HG02678 (cell line): ENCODE data around the gene PRSS27.
A peak's percentile ranks its signal among the peaks of the same experiment; 100 is the strongest.

ENCODE experiments used
- ATAC-seq: cut with Tn5 transposase; IDR thresholded peaks from one replicate; pipeline ENCODE4 v1.9.1; 2021; ENCODE audit warnings: mild to moderate bottlenecking, moderate library complexity; ENCODE audit not compliant: unreplicated experiment

Gene PRSS27

GRCh38 chr16:2752035-2752849, 32.2 kb upstream of the PRSS27 start, which contains the start of gene SRRM2:
SRRM2 (plus strand) TSS chr16:2752638; CDS start chr16:2756365, 3,727 bp downstream.
- peak; percentile 78 for ATAC-seq

DNA sequence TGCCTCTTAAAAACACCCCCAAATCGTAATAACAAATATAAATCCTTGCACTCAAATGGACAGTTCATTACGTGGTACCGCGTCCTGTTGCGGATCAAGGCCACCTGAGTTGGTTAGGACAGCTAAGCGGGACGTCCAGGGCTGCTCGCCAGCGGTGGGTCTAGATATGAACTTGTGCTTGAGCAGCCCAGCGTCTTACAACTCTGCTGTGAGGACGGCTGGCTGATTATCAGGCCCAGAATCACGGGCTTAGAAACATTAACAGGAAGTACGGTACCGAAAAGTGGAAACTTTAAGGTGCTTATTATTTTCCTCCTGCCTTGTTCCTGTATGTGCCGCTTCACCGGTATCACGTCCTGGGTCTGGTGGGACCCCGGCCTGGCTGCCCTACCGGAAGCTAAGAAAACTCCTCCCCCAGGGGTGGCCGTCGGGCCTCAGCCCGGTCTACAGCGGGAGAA, 31.6 kb upstream of the PRSS27 start:
- no peak for ATAC-seq

DNA sequence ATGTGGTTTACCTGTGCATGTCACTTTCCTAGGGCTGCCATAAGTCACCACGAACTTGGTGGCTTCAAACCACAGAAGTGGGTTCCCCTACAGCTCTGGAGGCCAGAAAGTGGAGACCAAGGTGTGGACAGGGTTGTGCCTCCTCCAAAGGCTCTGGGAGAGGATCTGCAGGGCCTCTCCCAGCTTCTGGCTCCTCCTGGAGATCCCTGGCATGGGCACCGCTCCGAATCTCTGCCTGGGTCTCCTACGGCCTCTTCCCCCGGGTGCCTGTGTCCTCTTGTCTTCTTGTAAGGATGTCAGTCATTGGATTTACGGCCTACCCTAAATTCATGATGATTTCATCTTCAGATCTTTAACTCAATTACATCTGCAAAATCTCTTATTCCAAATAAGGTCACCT, 29.9 kb upstream of the PRSS27 start:
- no peak for ATAC-seq

GRCh38 chr16:2749476-2749875, 29.5 kb upstream of the PRSS27 start:
- ATAC-seq: no peak

- ATAC-seq: no peak
Observed at GRCh38 chr16:2748757-2749455, 28.9 kb upstream of the PRSS27 start.

DNA sequence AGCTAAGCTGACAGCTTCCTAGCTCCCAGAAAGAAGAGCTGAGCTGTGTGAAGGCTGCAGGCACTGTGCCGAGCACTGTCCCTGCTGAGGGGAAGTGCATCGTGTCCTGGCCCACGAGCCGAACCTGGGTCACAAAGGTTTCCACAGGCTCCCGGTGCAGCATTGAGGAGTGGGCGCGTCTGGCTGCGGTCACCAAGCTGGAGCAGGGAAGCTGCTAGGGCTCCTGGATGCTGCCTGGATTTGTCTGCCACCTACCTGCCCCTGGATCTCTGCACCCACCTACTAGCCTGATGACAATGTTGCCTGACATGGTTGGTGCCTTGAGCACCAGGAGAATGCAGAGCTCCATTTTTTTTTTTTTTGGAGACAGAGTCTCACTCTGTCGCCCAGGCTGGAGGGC, 25.9 kb upstream of the PRSS27 start:
- no peak for ATAC-seq

GRCh38 chr16:2745116-2745890, 25.3 kb upstream of the PRSS27 start:
- no peak for ATAC-seq

DNA sequence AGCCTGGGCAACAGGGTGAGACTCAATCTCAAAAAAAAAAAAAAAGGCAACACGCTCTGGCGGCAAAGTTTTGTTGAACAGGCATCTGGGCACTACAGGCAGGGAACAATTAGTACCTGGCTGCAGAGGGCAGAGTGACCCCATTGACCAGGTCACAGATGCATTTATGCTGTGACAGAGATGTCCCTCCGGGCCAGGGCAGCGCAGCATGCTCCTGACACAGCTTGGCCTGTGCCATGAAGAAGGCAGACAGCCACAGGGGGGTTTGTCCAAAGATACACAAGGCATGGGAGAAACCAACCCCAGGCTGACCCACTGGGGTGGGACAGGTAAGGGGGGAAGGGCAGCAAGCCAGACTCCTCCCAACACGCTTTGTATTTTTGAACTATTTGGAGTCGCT, 24.7 kb upstream of the PRSS27 start:
- ATAC-seq: no peak

DNA sequence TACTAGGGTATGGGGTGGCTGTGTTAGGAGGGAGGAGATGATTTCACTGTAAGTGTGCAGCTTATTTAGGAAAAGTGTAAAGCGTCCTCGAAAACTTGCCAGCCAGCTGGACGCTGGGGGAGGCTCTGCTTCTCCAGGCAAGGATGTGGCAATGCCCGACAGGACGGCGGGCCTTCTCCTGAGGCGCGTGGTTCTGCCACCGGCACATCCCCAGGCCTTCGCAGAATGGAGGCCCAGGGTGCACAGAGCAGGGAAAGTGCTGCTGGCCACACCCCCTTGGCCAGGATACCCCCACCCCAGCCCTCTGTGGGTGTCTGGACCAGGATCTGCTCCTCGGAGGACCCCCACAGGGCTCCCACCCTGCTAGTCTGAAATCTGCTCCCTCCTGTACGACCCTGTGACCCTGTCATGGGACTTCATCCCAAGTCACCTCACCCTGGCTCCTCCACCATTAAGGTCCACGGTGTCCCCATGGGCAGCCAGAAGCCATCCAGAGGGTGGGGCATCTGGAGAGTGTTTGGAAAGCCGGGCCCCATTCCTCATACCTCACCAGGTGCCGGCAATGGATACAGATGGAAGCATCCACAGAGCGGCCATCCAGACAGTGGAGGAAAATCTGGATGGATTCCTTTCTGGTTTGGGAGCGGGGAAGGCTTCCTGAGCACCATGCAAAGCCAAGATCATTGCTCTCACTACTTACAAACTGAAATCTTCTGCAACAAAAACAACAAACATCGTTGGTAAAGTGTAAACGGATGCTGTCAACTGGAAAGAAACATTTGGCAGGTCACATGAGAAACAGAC, 23.2 kb upstream of the PRSS27 start:
- ATAC-seq: no peak

- ATAC-seq: no peak
Observed at GRCh38 chr16:2742323-2743006, 22.4 kb upstream of the PRSS27 start.

- ATAC-seq: no peak
Observed at GRCh38 chr16:2741168-2741567, 21.1 kb upstream of the PRSS27 start.

GRCh38 chr16:2740476-2740875, 20.5 kb upstream of the PRSS27 start:
- no peak for ATAC-seq

DNA sequence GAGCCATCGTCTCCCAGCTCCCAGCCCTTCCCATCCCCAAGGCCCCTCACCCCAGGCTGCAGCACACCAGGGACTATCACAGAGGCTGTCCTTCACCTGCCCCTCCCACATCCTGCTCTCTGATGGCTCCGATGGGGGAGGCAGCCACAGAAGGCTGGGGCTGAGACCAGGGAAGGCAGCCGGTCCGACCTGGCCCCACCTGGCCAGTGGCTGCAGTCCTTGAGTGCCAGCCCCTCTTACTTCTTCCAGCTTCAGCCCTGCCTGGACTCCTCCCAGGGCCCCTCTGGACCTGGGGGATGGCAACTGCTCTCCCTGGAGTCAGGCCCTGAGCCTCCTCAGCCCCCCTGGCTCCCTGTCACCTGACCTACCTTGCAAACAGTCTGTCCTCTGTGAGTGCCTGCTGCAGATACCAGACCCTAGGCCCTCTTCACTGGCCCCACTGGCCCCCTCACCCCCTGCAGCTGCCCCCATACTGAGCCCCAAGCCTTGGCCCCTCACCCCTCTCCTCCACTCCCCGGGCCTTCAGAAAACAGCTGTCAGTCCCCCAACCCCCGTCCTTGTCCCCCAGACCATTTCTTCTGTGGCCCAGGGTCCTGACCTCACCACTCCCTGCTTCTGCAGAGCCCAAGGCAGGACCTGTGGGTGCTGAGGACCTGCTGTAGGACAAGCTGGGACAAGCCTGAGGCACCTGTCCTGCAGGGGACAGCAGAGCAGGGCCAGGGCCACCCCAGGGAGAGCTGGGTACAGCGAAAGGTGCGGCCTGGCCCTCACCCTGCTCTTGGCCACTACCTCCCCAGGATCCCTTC, 19.8 kb upstream of the PRSS27 start:
- ATAC-seq: no peak

DNA sequence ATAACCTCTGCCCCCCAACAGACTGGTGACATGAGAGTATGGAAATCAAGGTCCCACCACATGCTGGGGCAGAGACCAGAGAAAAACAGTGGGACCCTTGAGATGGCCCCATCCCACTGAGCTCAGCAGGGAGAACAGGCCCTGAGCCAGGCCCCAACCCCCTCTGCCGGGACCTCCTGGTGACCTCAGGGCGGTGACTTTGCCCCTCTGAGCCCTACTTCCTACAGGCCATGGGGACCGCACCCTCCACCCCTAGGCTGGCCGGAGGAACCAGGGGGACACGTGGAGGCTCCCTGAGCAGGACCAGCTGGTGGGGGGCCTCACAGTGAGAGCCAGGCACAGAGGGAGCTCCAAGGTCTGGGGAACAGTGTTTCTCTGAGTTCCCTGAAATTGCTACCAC, 18.6 kb upstream of the PRSS27 start:
- ATAC-seq: no peak

DNA sequence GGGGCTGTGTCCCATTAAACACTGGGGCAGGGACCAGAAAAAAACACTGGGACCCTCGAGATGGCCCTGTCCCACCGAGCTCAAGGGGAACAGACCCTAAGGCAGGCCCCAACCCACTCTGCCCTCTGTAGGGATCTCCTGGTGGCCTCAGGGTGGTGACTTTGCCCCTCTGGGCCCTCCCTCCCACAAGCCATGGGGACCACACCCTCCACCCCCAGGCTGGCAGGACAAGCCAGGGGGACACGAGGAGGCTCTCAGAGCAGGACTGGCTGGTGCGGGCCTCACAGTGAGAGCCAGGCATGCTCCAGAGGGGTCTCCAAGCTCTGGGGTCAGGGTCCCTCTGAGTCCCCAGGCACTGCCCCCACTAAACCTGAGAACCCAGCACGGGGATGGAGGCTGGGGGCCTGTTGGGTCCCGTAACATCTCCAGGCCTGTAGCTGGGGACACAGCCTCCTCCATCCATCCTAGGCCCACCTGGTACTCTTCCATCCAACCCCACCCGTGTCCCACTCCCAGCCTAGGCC, 17.9 kb upstream of the PRSS27 start:
- no peak for ATAC-seq

- ATAC-seq: no peak
Observed at GRCh38 chr16:2737238-2737605, 17.2 kb upstream of the PRSS27 start.

DNA sequence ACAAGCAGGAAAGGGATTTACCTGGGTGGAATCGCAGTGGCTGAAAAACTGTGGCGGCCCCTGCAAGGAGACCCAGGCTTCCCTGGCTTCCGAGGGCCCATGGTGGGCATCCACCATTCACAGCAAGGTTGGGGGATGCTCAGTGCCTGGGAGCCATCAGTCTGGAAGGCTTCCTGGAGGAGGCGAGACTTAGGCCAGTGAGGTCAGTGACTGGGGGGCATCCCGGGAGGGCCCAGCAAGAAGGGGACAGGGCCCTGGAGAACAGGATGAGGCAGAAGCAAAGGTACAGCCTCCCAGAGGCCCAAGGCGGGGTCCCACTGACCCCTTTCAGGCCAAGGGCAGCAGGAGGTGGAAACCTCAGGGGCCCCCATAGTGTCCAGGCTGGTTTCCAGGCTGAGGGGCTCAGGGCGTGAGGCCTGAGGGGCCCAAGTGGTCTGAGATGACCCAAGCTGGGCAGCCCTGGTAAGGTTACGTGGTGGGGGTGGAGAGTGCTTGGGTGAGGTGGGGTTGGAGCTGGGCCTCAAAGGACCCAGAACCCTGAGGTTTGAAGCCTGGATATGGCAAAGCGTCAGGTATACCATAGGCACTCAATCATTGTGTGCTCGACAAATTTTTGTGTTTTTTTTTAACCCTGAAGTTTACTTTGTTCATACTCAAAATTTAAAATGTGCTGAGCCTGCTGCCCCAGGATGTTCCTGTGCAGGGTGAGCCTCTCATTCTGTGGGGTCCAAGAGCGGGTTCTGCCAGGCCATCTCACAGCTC, 16.6 kb upstream of the PRSS27 start:
- ATAC-seq: no peak

DNA sequence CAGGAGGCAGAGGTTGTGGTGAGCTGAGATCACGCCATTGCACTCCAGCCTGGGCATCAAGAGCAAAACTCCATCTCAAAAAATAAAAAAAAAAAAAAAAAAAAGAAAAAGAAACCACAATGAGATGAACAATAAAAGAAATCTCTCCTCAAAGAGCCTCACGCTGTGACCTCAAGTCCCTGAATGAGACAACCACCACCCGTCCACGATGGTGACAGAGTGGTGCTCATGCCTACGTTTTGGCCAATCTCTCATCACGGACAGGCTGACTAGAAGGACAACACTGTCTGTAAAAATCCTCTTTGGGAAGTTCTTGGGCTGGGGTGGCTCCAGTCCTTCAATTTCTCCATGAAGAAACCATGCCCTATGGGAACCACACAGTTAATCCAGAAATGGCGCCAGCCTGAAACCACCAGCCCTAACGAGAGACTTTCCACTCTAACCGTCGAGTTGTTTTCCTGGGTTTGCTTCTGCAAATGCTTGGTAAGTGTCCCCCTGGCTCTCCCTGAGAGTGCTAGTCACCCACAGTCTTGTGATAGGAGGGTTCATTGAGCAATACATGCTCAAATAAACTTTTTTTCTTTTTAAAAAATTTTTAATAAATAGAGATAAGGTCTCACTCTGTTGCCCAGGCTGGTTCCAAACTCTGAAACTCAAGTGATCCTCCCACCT, 15.0 kb upstream of the PRSS27 start:
- no peak for ATAC-seq
